ENCODE results near the gene DNAH3.
"Not testable (repeated sequence)": the region's sequence is repeated elsewhere in the genome, so short reads cannot be mapped to it uniquely, and the experiment has no call there.

DNAH3 gene

GRCh38 chr16:21167360-21167759 is 16.7 kb upstream of the DNAH3 start:
- peak; percentile 71 for DNase-seq (ENCODE audit: low read depth)

- DNase-seq (ENCODE audit: low read depth) = no peak
Observed at GRCh38 chr16:21166561-21166961, 15.9 kb upstream of the DNAH3 start.

- no peak for DNase-seq (ENCODE audit: low read depth)
Observed at GRCh38 chr16:21164521-21165168, 14.0 kb upstream of the DNAH3 start.

GRCh38 chr16:21163576-21163975 is 12.9 kb upstream of the DNAH3 start:
- DNase-seq (ENCODE audit: low read depth) = no peak

- DNase-seq (ENCODE audit: low read depth) = no peak
Observed at GRCh38 chr16:21162661-21163151, 12.1 kb upstream of the DNAH3 start.

- no peak for DNase-seq (ENCODE audit: low read depth)
Observed at GRCh38 chr16:21161211-21161610, 10.6 kb upstream of the DNAH3 start.

- DNase-seq (ENCODE audit: low read depth) = no peak
Observed at GRCh38 chr16:21160276-21160675, 9.6 kb upstream of the DNAH3 start.

GRCh38 chr16:21159281-21159951 is 8.8 kb upstream of the DNAH3 start:
- DNase-seq (ENCODE audit: low read depth) = no peak

- no peak for DNase-seq (ENCODE audit: low read depth)
Observed at GRCh38 chr16:21158208-21159110, 7.8 kb upstream of the DNAH3 start, which contains the start of gene LDAF1. TSS of gene LDAF1 (plus strand) at chr16:21158674. CDS start at chr16:21161183, 2,509 bp downstream.

GRCh38 chr16:21157632-21158031 is 7.0 kb upstream of the DNAH3 start:
- DNase-seq (ENCODE audit: low read depth) = no peak

GRCh38 chr16:21156767-21157467 is 6.3 kb upstream of the DNAH3 start:
- DNase-seq (ENCODE audit: low read depth) = no peak

GRCh38 chr16:21156011-21156410 is 5.4 kb upstream of the DNAH3 start:
- DNase-seq (ENCODE audit: low read depth) = not testable (repeated sequence)

GRCh38 chr16:21153124-21153729 is 2.6 kb upstream of the DNAH3 start:
- DNase-seq (ENCODE audit: low read depth) = not testable (repeated sequence)

GRCh38 chr16:21152160-21153030 is 1.7 kb upstream of the DNAH3 start:
- not testable (repeated sequence) for DNase-seq (ENCODE audit: low read depth)

GRCh38 chr16:21145738-21146137 is 4.9 kb downstream of the DNAH3 start:
- DNase-seq (ENCODE audit: low read depth) = no peak

GRCh38 chr16:21134053-21134452 is 16.6 kb downstream of the DNAH3 start:
- DNase-seq (ENCODE audit: low read depth) = no peak

GRCh38 chr16:21130811-21131210 is 19.8 kb downstream of the DNAH3 start:
- no peak for DNase-seq (ENCODE audit: low read depth)

- no peak for DNase-seq (ENCODE audit: low read depth)
Observed at GRCh38 chr16:21128991-21129390, 21.7 kb downstream of the DNAH3 start.

- no peak for DNase-seq (ENCODE audit: low read depth)
Observed at GRCh38 chr16:21126518-21126917, 24.1 kb downstream of the DNAH3 start.

GRCh38 chr16:21125191-21125590 is 25.5 kb downstream of the DNAH3 start:
- DNase-seq (ENCODE audit: low read depth) = no peak
